GM12878 (cell line): ENCODE measurements around the gene CLVS2. TPM values are rescaled to one million over a fixed set of nuclear protein-coding genes. Genes with fewer than 3 reads are reported as not detected.

ENCODE experiments used
- ATAC-seq: fragments of 200-7000 bp; cut with Tn5 transposase; 3 replicates; pipeline ENCODE4 v1.9.1; 2020; ENCODE audit warnings: mild to moderate bottlenecking, moderate library complexity
- BruUV-seq: library from RNA; stranded (reverse); fragments of 400-500 nt; replicated peaks from 2 replicates; lab custom pipeline; 2021; lab: Mats Ljungman, UMichigan
- CTCF ChIA-PET: fragments of 300-600 bp; sonication (Branson Sonifier 250); formaldehyde crosslinking; extraction: SDS; loops from one replicate; lab custom pipeline; 2021; ENCODE audit warnings: inconsistent platforms; lab: Yijun Ruan, JAX
- POLR2A ChIA-PET: fragments of 350-600 bp; formaldehyde crosslinking; extraction: SDS; loops from one replicate; lab custom pipeline; 2021; ENCODE audit warnings: inconsistent platforms; lab: Charles Lee
- RAD21 ChIA-PET: fragments of 300-600 bp; sonication (Branson Sonifier 250); formaldehyde crosslinking; loops from one replicate; lab custom pipeline; 2023; ENCODE audit warnings: antibody characterized with exemption; ENCODE audit not compliant: unreplicated experiment; lab: Charles Lee
- SMC1A ChIA-PET: fragments of 300-600 bp; sonication (Branson Sonifier 250); formaldehyde crosslinking; loops from one replicate; lab custom pipeline; 2023; ENCODE audit not compliant: unreplicated experiment, uncharacterized antibody; lab: Charles Lee
- DNase-seq: peaks from one replicate; pipeline ENCODE4 v3.0.0-alpha.2; 2011; ENCODE audit warnings: low read depth, low spot score
- FAIRE-seq: peaks from 3 replicates; lab custom pipeline; 2011; peaks lifted over from hg19 to GRCh38; lab: Jason Lieb, UNC
- H2AFZ ChIP-seq: 2 replicates; pipeline ENCODE4 v1.6.0; 2011; ENCODE audit warnings: low read depth, low read length, control low read depth; ENCODE audit not compliant: control insufficient read depth
- H3K27ac ChIP-seq: 2 replicates; pipeline ENCODE4 v1.5.1; 2011; ENCODE audit warnings: control low read depth; ENCODE audit not compliant: control insufficient read depth, insufficient read depth
- H3K27me3 ChIP-seq, 2 experiments: replicated peaks in 1 of 2; 2 replicates each; pipeline versions ENCODE4 v1.6.0 to v1.6.1; 2011; ENCODE audit warnings: low read length in 1 of 2; ENCODE audit not compliant: control insufficient read depth in 2 of 2, insufficient read depth in 2 of 2
- H3K36me3 ChIP-seq, 2 experiments: 2 replicates each; pipeline ENCODE4 v1.5.1; 2011; ENCODE audit warnings: low read length in 1 of 2; ENCODE audit not compliant: control insufficient read depth in 2 of 2, insufficient read depth in 2 of 2
- H3K4me1 ChIP-seq: 2 replicates; pipeline ENCODE4 v1.6.1; 2011; ENCODE audit warnings: mild to moderate bottlenecking, low read length, moderate library complexity, mixed read lengths; ENCODE audit not compliant: control insufficient read depth, insufficient read depth
- H3K4me2 ChIP-seq: 2 replicates; pipeline ENCODE4 v1.6.0; 2011; ENCODE audit warnings: control low read depth; ENCODE audit not compliant: control insufficient read depth, insufficient read depth
- H3K4me3 ChIP-seq: fragments of 200-600 bp; sonication (generic); 2 replicates; pipeline ENCODE4 v1.5.1; 2016
- H3K79me2 ChIP-seq: 2 replicates; pipeline ENCODE4 v1.6.0; 2011; ENCODE audit warnings: low read length; ENCODE audit not compliant: control insufficient read depth, insufficient read depth
- H3K9ac ChIP-seq: 2 replicates; pipeline ENCODE4 v1.8.0; 2011; ENCODE audit warnings: low read length, control low read depth, mixed read lengths; ENCODE audit not compliant: control insufficient read depth, insufficient read depth
- H3K9me3 ChIP-seq: replicated peaks from 3 replicates; pipeline ENCODE4 v1.5.1; 2011; ENCODE audit warnings: mild to moderate bottlenecking, low read length; ENCODE audit not compliant: control insufficient read depth, insufficient read depth
- H4K20me1 ChIP-seq: 2 replicates; pipeline ENCODE4 v1.6.0; 2011; ENCODE audit not compliant: control insufficient read depth, insufficient read depth
- ATF7 ChIP-seq: fragments of 450-650 bp; IDR thresholded peaks from 2 replicates; pipeline ENCODE4 v1.6.1; 2016; ENCODE audit warnings: low read depth, mild to moderate bottlenecking
- BHLHE40 ChIP-seq, 2 experiments: fragments of 450-650 bp in 1 of 2; IDR thresholded peaks; 2 replicates each; pipeline ENCODE4 v1.6.1; 2011 to 2017; ENCODE audit warnings: low read depth in 2 of 2, borderline replicate concordance in 1 of 2, improper control_type of control experiment in 1 of 2, low read length in 1 of 2, mild to moderate bottlenecking in 1 of 2
- CBX3 ChIP-seq: fragments of 200-600 bp; sonication (generic); IDR thresholded peaks from 2 replicates; pipeline ENCODE4 v1.6.1; 2016; ENCODE audit warnings: low read depth, borderline replicate concordance
- HDAC2 ChIP-seq: fragments of 200-600 bp; sonication (generic); IDR thresholded peaks from 2 replicates; pipeline ENCODE4 v1.6.1; 2017
- IRF4 ChIP-seq: IDR thresholded peaks from 2 replicates; pipeline ENCODE4 v1.6.1; 2011; ENCODE audit warnings: low read depth, low read length
- RUNX3 ChIP-seq: IDR thresholded peaks from 2 replicates; pipeline ENCODE4 v1.6.1; 2012; ENCODE audit warnings: low read length, inconsistent platforms
- STAT1 ChIP-seq: fragments of 450-650 bp; conservative IDR thresholded peaks from 2 replicates; pipeline ENCODE4 v1.6.1; 2014; ENCODE audit warnings: antibody characterized with exemption, mild to moderate bottlenecking
- WGBS: methylation state at CpG from one replicate; pipeline ENCODE4 v1.1.6; 2016; ENCODE audit warnings: low lambda C conversion rate; ENCODE audit not compliant: insufficient replicate concordance, insufficient coverage; ENCODE audit errors: missing lambda C conversion rate; 5-methylcytosine and 5-hydroxymethylcytosine counted together
- in situ Hi-C: fragments of 300-500 bp; cut with MboI; formaldehyde crosslinking; loops from 9 replicates; pipeline ENCODE4 v1.14.3; 2018; ENCODE audit warnings: mixed read lengths
- intact Hi-C: fragments of 100-400 bp; cut with micrococcal nuclease; formaldehyde crosslinking; loops from one replicate; pipeline ENCODE4 v1.14.2; 2022; ENCODE audit not compliant: unreplicated experiment
- polyA plus RNA-seq, 11 experiments: library from polyadenylated mRNA; depleted of rRNA in 4 of 11; unstranded in 6 of 11; stranded (reverse) in 5 of 11; fragments of >200 nt; fragmentation: Nextera tagmentation in 4 of 11; fragmentation: Illumina TruSeq in 1 of 11; extraction: Ambion mirVana in 4 of 11; extraction: Trizol in 1 of 11; gene quantifications; 1 replicate in 1 of 11; 2 replicates in 10 of 11; pipeline versions ENCODE4 v1.2.1 to v1.2.3, GENCODE V29; 2011 to 2016; ENCODE audit warnings: inconsistent platforms in 2 of 11, missing spikeins in 2 of 11, low read depth in 1 of 11
- total RNA-seq, 4 experiments: library from RNA; depleted of rRNA in 3 of 4; stranded (reverse); fragments of >200 nt in 3 of 4; fragmentation: Illumina TruSeq in 1 of 4; extraction: Trizol in 1 of 4; gene quantifications; 2 replicates each; pipeline versions ENCODE4 v1.2.1 to v1.2.3, GENCODE V29; 2013 to 2021
- TF ChIP-seq, protein P1 (sequence below): IDR thresholded peaks from 2 replicates; pipeline ENCODE4 v1.6.1; 2012; ENCODE audit warnings: mild to moderate bottlenecking, low read depth, low read length

Gene CLVS2
- total and polyA plus RNA-seq, 10 of the 15 experiments (the other 5 are each of a cell fraction or from before 2014, with no cell fraction given): not detected

GRCh38 chr6:123022975-123023374, 26.9 kb downstream of the CLVS2 start:
- POLR2A ChIA-PET: no interaction called here
- TF ChIP-seq IRF4: no peak
- TF ChIP-seq, protein P1, sequence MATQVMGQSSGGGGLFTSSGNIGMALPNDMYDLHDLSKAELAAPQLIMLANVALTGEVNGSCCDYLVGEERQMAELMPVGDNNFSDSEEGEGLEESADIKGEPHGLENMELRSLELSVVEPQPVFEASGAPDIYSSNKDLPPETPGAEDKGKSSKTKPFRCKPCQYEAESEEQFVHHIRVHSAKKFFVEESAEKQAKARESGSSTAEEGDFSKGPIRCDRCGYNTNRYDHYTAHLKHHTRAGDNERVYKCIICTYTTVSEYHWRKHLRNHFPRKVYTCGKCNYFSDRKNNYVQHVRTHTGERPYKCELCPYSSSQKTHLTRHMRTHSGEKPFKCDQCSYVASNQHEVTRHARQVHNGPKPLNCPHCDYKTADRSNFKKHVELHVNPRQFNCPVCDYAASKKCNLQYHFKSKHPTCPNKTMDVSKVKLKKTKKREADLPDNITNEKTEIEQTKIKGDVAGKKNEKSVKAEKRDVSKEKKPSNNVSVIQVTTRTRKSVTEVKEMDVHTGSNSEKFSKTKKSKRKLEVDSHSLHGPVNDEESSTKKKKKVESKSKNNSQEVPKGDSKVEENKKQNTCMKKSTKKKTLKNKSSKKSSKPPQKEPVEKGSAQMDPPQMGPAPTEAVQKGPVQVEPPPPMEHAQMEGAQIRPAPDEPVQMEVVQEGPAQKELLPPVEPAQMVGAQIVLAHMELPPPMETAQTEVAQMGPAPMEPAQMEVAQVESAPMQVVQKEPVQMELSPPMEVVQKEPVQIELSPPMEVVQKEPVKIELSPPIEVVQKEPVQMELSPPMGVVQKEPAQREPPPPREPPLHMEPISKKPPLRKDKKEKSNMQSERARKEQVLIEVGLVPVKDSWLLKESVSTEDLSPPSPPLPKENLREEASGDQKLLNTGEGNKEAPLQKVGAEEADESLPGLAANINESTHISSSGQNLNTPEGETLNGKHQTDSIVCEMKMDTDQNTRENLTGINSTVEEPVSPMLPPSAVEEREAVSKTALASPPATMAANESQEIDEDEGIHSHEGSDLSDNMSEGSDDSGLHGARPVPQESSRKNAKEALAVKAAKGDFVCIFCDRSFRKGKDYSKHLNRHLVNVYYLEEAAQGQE: peak; percentile 85
- TF ChIP-seq, all 136 proteins: peak for 1
- Histone ChIP-seq H3K9ac (no peak overlapping the region), H4K20me1 (no peaks in the 10 kb centered on the region), H3K79me2 (no peaks in the 10 kb centered on the region), H3K4me2 (no peak overlapping the region), H3K27ac (no peak overlapping the region), H3K36me3 (no peaks in the 10 kb centered on the region), H3K4me3 (no peak overlapping the region), H3K9me3 (no peaks in the 10 kb centered on the region), H2AFZ (no peak overlapping the region), H3K4me1 (no peaks in the 10 kb centered on the region), H3K27me3 (no peaks in the 10 kb centered on the region; a peak in 1 of 4 replicates)
- 0% methylated on average over 1 of the region's 1 CpG for WGBS
- DNase-seq (no peak), FAIRE-seq (no peak), ATAC-seq (peak; percentile 30; the same call in 1 of the 3 replicates)
- intact Hi-C loops (no loop called here), in situ Hi-C loops (no loop called here)
- ChIA-PET CTCF (interaction anchor here (1.7 kb wide), 1 partner anchor 154 kb away, joined by 5 read pairs; no protein-coding TSS in a partner anchor), SMC1A (interaction anchor here (1.1 to 1.3 kb wide), 2 partner anchors 14 to 73 kb away, joined by 3 read pairs; no protein-coding TSS in a partner anchor), RAD21 (interaction anchor here (1.2 kb wide), 1 partner anchor 154 kb away, joined by 5 read pairs; no protein-coding TSS in a partner anchor)
- no TSS peak for BruUV-seq

GRCh38 chr6:123024976-123025375, 28.9 kb downstream of the CLVS2 start:
- Histone ChIP-seq H3K27ac (no peak overlapping the region), H3K79me2 (no peaks in the 10 kb centered on the region), H3K9me3 (no peaks in the 10 kb centered on the region), H3K4me1 (no peaks in the 10 kb centered on the region), H2AFZ (no peak overlapping the region), H3K4me2 (no peak overlapping the region), H3K9ac (no peak overlapping the region), H3K27me3 (no peaks in the 10 kb centered on the region; a peak in 1 of 4 replicates), H3K4me3 (no peak overlapping the region), H3K36me3 (no peaks in the 10 kb centered on the region), H4K20me1 (no peaks in the 10 kb centered on the region)
- BruUV-seq: no TSS peak
- FAIRE-seq (no peak), ATAC-seq (no peak), DNase-seq (no peak)
- in situ Hi-C loops (no loop called here), intact Hi-C loops (no loop called here)
- CTCF ChIA-PET: interaction anchor here (2.3 kb wide), 1 partner anchor 156 kb away, joined by 6 read pairs; no protein-coding TSS in a partner anchor
- WGBS: 8% methylated on average over 5 of the region's 5 CpGs
- POLR2A ChIA-PET: no interaction called here
- RAD21 ChIA-PET: no interaction called here
- SMC1A ChIA-PET: interaction anchor here (0.8 kb wide), 1 partner anchor 11 kb away, joined by 3 read pairs; no protein-coding TSS in a partner anchor
- TF ChIP-seq, protein P1: no peak
- TF ChIP-seq CBX3 (no peak), RUNX3 (no peak), STAT1 (no peak), HDAC2 (no peak), ATF7 (no peak), BHLHE40 (IDR thresholded peaks at IDR 0.05; ENCODE audit: borderline replicate concordance in 1 of 2, low read depth in 2 of 2, low read length in 1 of 2) (no peak)
